Tibial nerve (tissue), 4 donors: Measurements from ENCODE around the gene MAST3.

ENCODE experiments used
- CTCF ChIP-seq, 5 experiments: fragments of 200-600 bp in 3 of 5; fragments of 450-650 bp in 2 of 5; sonication (generic) in 3 of 5; IDR thresholded peaks; one replicate each; pipeline ENCODE4 v1.5.1; 2016 to 2019; ENCODE audit warnings: antibody characterized with exemption in 5 of 5, mild to moderate bottlenecking in 3 of 5, moderate library complexity in 2 of 5
- EP300 ChIP-seq, 2 donors: sonication (generic); formaldehyde crosslinking; IDR thresholded peaks; one replicate each; pipeline ENCODE4 v1.6.1; 2017; ENCODE audit warnings: antibody characterized with exemption in 2 of 2, mild to moderate bottlenecking in 1 of 2
- POLR2A ChIP-seq, 2 donors: fragments of 450-650 bp; IDR thresholded peaks; one replicate each; pipeline ENCODE4 v1.6.1; 2017; ENCODE audit warnings: antibody characterized with exemption in 2 of 2, mild to moderate bottlenecking in 2 of 2, moderate library complexity in 2 of 2

GRCh38 chr19:18168673-18169381, 71.2 kb downstream of the MAST3 start:
- no peak for TF ChIP-seq POLR2A (IDR thresholded peaks at IDR 0.05)
- TF ChIP-seq CTCF (IDR thresholded peaks at IDR 0.05): no peak
- TF ChIP-seq EP300 (IDR thresholded peaks at IDR 0.05): no peak
